PFSK-1 (cell line): ENCODE results near the gene HACL1.

ENCODE experiments used
- FOXP2 ChIP-seq: optimal IDR thresholded peaks from 2 replicates; pipeline ENCODE3; 2011; ENCODE audit warnings: borderline replicate concordance, control low read depth, inconsistent platforms; ENCODE audit not compliant: insufficient read depth; ENCODE audit errors: extremely low read length, extremely low read depth
- POLR2AphosphoS5 ChIP-seq: IDR thresholded peaks from 2 replicates; pipeline ENCODE4 v1.6.1; 2012; ENCODE audit warnings: low read depth, mild to moderate bottlenecking, control low read depth, low read length, moderate library complexity
- REST ChIP-seq, 2 experiments: IDR thresholded peaks; 2 replicates each; pipeline versions ENCODE4 v1.6.1 to v1.8.0; 2011 to 2012; ENCODE audit warnings: low read depth in 2 of 2, low read length in 2 of 2, control low read depth in 1 of 2, inconsistent platforms in 1 of 2, mild to moderate bottlenecking in 1 of 2, moderate library complexity in 1 of 2; ENCODE audit not compliant: insufficient read depth in 1 of 2
- SIN3A ChIP-seq: IDR thresholded peaks from 2 replicates; pipeline ENCODE4 v1.6.1; 2012; ENCODE audit warnings: mild to moderate bottlenecking, low read length, moderate library complexity, borderline replicate concordance; ENCODE audit not compliant: insufficient read depth
- TAF1 ChIP-seq: IDR thresholded peaks from 2 replicates; pipeline ENCODE4 v1.6.1; 2012; ENCODE audit warnings: low read length, control low read depth, borderline replicate concordance; ENCODE audit not compliant: insufficient read depth

HACL1 gene

GRCh38 chr3:15631426-15632211 is 30.2 kb upstream of the HACL1 start:
- TF ChIP-seq REST (IDR thresholded peaks at IDR 0.05; ENCODE audit: insufficient read depth in 1 of 2, low read depth in 2 of 2, low read length in 2 of 2), result no peak
- no peak for TF ChIP-seq TAF1
- TF ChIP-seq POLR2AphosphoS5, result no peak
- no peak for TF ChIP-seq SIN3A
- no peak for TF ChIP-seq FOXP2

DNA sequence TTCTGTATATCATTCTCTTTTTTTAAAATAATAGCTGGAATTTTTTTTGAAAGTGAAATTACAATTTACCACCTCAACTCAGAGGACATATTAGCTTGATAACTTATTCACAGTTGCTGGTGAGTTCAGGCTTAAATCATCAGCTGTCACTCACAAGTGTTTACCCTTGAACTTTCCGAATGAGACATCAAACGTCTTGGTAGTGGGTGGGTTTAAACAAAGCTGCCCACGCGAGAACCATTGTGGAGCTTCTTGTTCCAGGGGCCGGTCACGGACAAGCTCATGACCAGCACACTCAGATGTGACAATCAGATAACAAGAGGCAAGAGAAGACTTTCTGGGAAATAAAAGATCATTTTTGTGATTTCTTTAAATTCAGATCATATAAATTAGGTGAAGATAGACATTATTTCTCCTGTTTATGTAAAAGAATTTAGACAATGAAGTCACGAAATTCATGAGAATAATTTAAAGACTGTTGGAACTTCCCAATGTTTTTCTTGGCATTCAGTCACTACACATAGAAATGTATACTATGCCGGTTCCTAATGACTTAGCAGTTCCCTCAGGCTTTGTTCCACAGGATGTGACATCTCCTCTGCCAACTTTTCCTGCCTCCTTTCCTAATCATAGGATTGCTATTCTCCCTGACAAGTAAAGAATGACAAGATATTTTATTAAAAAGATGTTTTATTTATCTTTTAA is 29.4 kb upstream of the HACL1 start:
- TF ChIP-seq TAF1 (no peak), POLR2AphosphoS5 (no peak), FOXP2 (peak; percentile 23), REST (IDR thresholded peaks at IDR 0.05; ENCODE audit: insufficient read depth in 1 of 2, low read depth in 2 of 2, low read length in 2 of 2) (no peak), SIN3A (0 out of 2 replicates have a peak, but pooled peaks have one; percentile 22)

DNA sequence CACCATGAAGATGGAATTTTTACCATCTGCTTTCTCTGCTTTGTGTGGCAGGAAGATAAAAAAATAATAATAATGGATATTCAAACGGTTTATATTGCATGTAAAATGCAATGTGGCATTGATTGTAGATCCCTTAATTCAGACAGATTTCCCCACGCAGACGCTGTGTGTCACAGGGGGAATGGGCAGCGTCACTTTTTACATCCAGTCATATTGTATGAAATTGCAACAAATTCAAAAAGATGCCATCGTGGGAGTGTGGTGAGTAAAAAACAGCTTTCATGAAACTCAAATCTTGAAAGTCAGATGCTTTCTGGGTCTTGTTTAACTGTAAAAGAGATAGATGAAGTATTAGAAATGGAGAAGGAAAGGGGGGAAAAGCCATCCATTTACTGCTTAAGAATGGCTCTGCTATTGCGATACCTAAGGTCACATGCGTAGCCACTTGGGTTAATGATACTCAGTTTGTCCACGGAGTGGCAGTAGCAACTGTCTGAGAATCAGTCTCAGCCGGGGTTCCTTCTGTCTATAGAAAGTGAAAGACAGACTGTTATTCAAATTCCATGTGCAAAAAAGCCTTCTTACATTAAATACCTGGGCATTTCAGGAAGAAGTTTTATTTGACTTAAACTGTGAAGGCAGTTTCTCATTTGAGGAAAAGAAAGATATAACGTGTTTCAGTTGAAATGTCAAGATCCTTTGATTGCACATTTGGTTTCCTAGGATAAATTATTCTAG is 28.7 kb upstream of the HACL1 start:
- TF ChIP-seq REST (IDR thresholded peaks at IDR 0.05; ENCODE audit: insufficient read depth in 1 of 2, low read depth in 2 of 2, low read length in 2 of 2) (no peak), SIN3A (no peak), POLR2AphosphoS5 (no peak), FOXP2 (no peak), TAF1 (no peak)

- TF ChIP-seq TAF1 (no peak), SIN3A (no peak), POLR2AphosphoS5 (no peak)
These were observed 27.6 kb upstream of the HACL1 start for GRCh38 chr3:15628967-15629366.

DNA sequence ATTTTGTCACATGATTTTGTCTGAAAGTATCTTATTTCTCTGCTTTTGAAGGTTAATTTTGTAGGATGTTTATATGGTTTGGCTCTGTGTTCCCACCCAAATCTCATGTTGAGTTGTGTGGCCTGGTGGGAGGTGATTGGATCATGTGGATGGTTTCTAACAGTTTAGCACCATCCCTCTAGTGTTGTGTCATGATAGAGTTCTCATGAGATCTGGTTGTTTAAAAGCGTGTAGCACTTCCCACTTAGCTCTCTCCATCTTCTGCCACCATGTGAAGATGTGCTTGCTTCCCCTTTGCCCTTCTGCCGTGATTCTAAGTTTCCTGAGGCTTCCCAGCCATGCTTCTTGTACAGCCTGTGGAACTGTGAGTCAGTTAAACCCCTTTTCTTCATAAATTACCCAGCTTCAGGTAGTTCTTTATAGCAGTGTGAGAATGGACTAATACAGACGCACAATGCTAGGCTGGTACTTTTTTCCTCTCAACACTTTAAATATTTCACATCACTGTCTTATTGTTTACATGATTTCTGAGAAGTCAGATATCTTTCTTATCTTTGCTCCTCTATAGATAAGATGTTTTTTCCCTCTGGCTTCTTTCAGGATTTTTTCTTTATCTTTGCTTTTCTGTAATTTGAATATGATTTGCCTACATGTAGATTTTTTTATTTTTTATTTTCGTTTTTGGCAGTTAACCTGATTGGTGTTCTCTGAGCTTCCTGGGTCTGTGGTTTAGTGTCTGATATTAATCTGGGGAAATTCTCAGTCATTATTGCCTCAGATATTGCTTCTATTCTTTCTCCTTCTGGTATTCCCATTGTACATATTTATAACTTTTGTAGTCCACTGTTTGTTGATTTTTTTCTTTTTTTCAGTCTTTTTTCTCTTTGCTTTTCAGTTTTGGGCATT is 22.4 kb upstream of the HACL1 start:
- no peak for TF ChIP-seq TAF1
- TF ChIP-seq FOXP2, result no peak
